ENCODE measurements around the gene KRTAP20-3.

The KRTAP20-3 gene

DNA sequence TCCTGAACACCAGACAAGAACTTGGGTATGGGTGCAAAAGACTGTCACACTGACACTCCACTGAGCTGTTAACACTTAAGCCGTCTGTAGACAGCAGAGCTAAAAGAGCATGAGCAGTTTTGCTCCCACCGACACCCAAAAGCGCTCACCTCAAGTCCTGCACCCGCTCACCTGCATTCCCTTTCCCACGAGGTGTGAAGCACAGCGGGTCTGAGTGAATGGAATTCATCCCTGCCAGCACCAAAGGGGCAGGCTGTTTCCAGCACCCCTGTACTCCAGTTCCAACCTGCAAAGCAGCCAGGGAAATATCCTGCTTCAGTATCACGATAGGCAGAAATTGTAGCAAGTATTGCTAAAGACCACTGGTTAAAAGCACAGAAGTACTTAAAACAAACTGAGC lies 47.2 kb downstream of the KRTAP20-3 start:
- DNase-seq = no peak
